ENCODE measurements around the gene KIF11. TPM values are rescaled to one million over a fixed set of nuclear protein-coding genes. Genes with fewer than 3 reads are reported as not detected.

Gene KIF11
- total and polyA plus RNA-seq, 2 of the 13 experiments (the other 11 are each of a cell fraction or from before 2014, with no cell fraction given): 8.7 to 38.4 TPM

DNA sequence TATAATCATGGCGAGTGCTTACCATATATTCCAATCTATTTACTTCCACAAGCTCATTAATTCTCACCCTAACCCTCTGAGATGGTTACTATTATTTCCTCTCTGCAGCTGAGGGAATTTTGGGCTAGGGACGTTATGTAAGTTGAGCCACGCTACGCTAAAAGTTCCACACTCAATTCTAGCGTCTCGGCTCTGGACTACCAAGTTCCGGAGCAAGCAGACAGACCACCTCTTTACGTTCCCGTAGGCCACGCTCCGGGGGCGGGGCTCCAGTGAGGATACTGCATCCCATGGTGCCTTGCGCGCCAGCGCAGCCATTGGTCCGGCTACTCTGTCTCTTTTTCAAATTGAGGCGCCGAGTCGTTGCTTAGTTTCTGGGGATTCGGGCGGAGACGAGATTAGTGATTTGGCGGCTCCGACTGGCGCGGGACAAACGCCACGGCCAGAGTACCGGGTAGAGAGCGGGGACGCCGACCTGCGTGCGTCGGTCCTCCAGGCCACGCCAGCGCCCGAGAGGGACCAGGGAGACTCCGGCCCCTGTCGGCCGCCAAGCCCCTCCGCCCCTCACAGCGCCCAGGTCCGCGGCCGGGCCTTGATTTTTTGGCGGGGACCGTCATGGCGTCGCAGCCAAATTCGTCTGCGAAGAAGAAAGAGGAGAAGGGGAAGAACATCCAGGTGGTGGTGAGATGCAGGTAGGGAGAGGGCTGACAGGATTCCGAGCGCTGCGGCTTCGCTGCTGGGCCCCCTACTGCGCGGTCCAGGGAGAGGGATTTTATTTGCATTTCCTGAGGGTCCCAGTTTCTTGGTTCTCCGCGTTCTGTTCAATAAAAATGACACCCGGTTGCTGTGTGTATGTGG lies at the start of gene KIF11 (continued):
- TF ChIP-seq RAD51 (IDR thresholded peaks at IDR 0.05; ENCODE audit: borderline replicate concordance): no peak
- no peak for TF ChIP-seq RFX3 (CRISPR knock-in tag; IDR thresholded peaks at IDR 0.05)
- no peak for TF ChIP-seq FOXP4 (CRISPR knock-in tag; IDR thresholded peaks at IDR 0.05)
- peak; percentile 25 for TF ChIP-seq ZGPAT (CRISPR knock-in tag; IDR thresholded peaks at IDR 0.05)
- TF ChIP-seq ZNF17 (CRISPR knock-in tag; IDR thresholded peaks at IDR 0.05): no peak
- TF ChIP-seq ZNF207 (IDR thresholded peaks at IDR 0.05; ENCODE audit: borderline replicate concordance): no peak
- TF ChIP-seq PAXIP1 (CRISPR knock-in tag; conservative IDR thresholded peaks at IDR 0.05): peak; percentile 42; the same call in 1 of the 2 replicates
- peak; percentile 85 for TF ChIP-seq KAT8 (CRISPR knock-in tag; IDR thresholded peaks at IDR 0.05)
- TF ChIP-seq, protein P1, sequence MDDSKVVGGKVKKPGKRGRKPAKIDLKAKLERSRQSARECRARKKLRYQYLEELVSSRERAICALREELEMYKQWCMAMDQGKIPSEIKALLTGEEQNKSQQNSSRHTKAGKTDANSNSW (CRISPR knock-in tag; IDR thresholded peaks at IDR 0.05; ENCODE audit: borderline replicate concordance): 0 out of 2 replicates have a peak, but pooled peaks have one; percentile 19
- TF ChIP-seq ZNF839 (CRISPR knock-in tag; IDR thresholded peaks at IDR 0.05; ENCODE audit: borderline replicate concordance): no peak
- TF ChIP-seq PAX8 (CRISPR knock-in tag; IDR thresholded peaks at IDR 0.05; ENCODE audit: borderline replicate concordance): no peak
- no peak for TF ChIP-seq IRX3 (CRISPR knock-in tag; IDR thresholded peaks at IDR 0.05; ENCODE audit: borderline replicate concordance, low read depth)
- no peak for TF ChIP-seq AGO2 (optimal IDR thresholded peaks at IDR 0.05; ENCODE audit: low read depth, low read length)
- no peak for TF ChIP-seq RORA (CRISPR knock-in tag; IDR thresholded peaks at IDR 0.05)
- peak; percentile 57 for TF ChIP-seq MED1 (CRISPR knock-in tag; IDR thresholded peaks at IDR 0.05)
- no peak for TF ChIP-seq GLI4 (CRISPR knock-in tag; IDR thresholded peaks at IDR 0.05; ENCODE audit: borderline replicate concordance)
- no peak for TF ChIP-seq TCF7L2 (IDR thresholded peaks at IDR 0.05; ENCODE audit: low read depth, low read length)
- peak; percentile 52; the same call in 1 of the 2 replicates for TF ChIP-seq ELF1 (CRISPR knock-in tag; IDR thresholded peaks at IDR 0.05)
- TF ChIP-seq RBM22 (optimal IDR thresholded peaks at IDR 0.05; ENCODE audit: low read length): no peak
- TF ChIP-seq, protein P2, sequence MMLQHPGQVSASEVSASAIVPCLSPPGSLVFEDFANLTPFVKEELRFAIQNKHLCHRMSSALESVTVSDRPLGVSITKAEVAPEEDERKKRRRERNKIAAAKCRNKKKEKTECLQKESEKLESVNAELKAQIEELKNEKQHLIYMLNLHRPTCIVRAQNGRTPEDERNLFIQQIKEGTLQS (CRISPR knock-in tag; IDR thresholded peaks at IDR 0.05): no peak

Measured in HepG2 (cell line).